Ascending aorta (tissue), 2 donors: Measurements from ENCODE around the gene SERPINB4. TPM values are rescaled to one million over a fixed set of nuclear protein-coding genes. Genes with fewer than 3 reads are reported as not detected.

Experiments
- DNase-seq, 2 donors: peaks; one replicate each; pipeline ENCODE4 v3.0.0-alpha.2; 2019; ENCODE audit warnings: low spot score in 2 of 2
- H3K27ac ChIP-seq, 2 donors: fragments of 200-600 bp; sonication (generic); one replicate each; pipeline ENCODE4 v1.5.1; 2016 to 2017; ENCODE audit warnings: mild to moderate bottlenecking in 1 of 2
- H3K27me3 ChIP-seq: fragments of 200-600 bp; sonication (generic); one replicate; pipeline ENCODE4 v1.5.1; 2017
- H3K36me3 ChIP-seq, 2 donors: fragments of 200-600 bp; sonication (generic); one replicate each; pipeline ENCODE4 v1.5.1; 2016
- H3K4me1 ChIP-seq, 2 donors: fragments of 200-600 bp; sonication (generic); one replicate each; pipeline ENCODE4 v1.5.1; 2016 to 2017; ENCODE audit warnings: mild to moderate bottlenecking in 1 of 2
- H3K4me3 ChIP-seq, 2 donors: fragments of 200-600 bp; sonication (generic); one replicate each; pipeline ENCODE4 v1.5.1; 2016 to 2017; ENCODE audit warnings: mild to moderate bottlenecking in 1 of 2
- H3K9me3 ChIP-seq, 2 donors: fragments of 200-600 bp; sonication (generic); one replicate each; pipeline ENCODE4 v1.5.1; 2016
- CTCF ChIP-seq, 3 experiments: fragments of 200-600 bp in 2 of 3; fragments of 450-650 bp in 1 of 3; sonication (generic) in 2 of 3; IDR thresholded peaks; one replicate each; pipeline ENCODE4 v1.5.1; 2016 to 2019; ENCODE audit warnings: antibody characterized with exemption in 3 of 3, mild to moderate bottlenecking in 1 of 3, moderate library complexity in 1 of 3
- intact Hi-C: fragments of 100-400 bp; cut with DNase I; formaldehyde crosslinking; loops from one replicate; pipeline ENCODE4 v1.15.1; 2023
- total RNA-seq: library from RNA; depleted of rRNA; stranded (reverse); fragments of >200 nt; gene quantifications from one replicate; pipeline ENCODE4 v1.1.0, GENCODE V29; 2016

SERPINB4 gene
- total RNA-seq, 1 donor from 2014 or later: not detected

GRCh38 chr18:63588909-63589308 lies 55.1 kb downstream of the SERPINB4 start:
- no peaks in the 10 kb centered on the region for H3K9me3 ChIP-seq
- H3K27me3 ChIP-seq: no peaks in the 10 kb centered on the region
- no peaks in the 10 kb centered on the region for H3K36me3 ChIP-seq
- intact Hi-C loops: no loop called here
- H3K4me1 ChIP-seq: no peaks in the 10 kb centered on the region
- TF ChIP-seq CTCF (IDR thresholded peaks at IDR 0.05): no peak
- no peak overlapping the region for H3K4me3 ChIP-seq
- no peak for DNase-seq
- H3K27ac ChIP-seq: no peak overlapping the region

Other genes with a start within 250 kb of the SERPINB4 start
- 16.7 TPM for gene VPS4B, start 221.8 kb downstream of the SERPINB4 start, total RNA-seq
- not detected for gene SERPINB5, start 167.3 kb downstream of the SERPINB4 start, total RNA-seq
- 0.32 TPM for gene SERPINB12, start 101.9 kb downstream of the SERPINB4 start, total RNA-seq
- not detected for gene SERPINB13, start 56.9 kb downstream of the SERPINB4 start, total RNA-seq
- gene SERPINB3, start 17.6 kb upstream of the SERPINB4 start, total RNA-seq: 0.21 TPM
- gene SERPINB11, start 58.7 kb upstream of the SERPINB4 start, total RNA-seq: not detected
- gene SERPINB7, start 131.2 kb upstream of the SERPINB4 start, total RNA-seq: not detected
- not detected for gene SERPINB2, start 243.4 kb upstream of the SERPINB4 start, total RNA-seq